NCI-H774 (cell line): ENCODE data around the gene PEPD.
"Not testable (repeated sequence)": the region's sequence is repeated elsewhere in the genome, so short reads cannot be mapped to it uniquely, and the experiment has no call there.

Experiments
- DNase-seq: peaks from one replicate; lab custom pipeline; 2025; lab: John Stamatoyannopoulos, UW

Gene PEPD

GRCh38 chr19:33497778-33498175, 23.8 kb downstream of the PEPD start:
- no peak for DNase-seq

GRCh38 chr19:33497131-33497777, 24.3 kb downstream of the PEPD start:
- DNase-seq: no peak

- no peak for DNase-seq
These were observed 25.3 kb downstream of the PEPD start for GRCh38 chr19:33496038-33496895.

- no peak for DNase-seq
These were observed 28.0 kb downstream of the PEPD start for GRCh38 chr19:33493401-33494275.

- DNase-seq: no peak
These were observed 28.6 kb downstream of the PEPD start for GRCh38 chr19:33492951-33493350.

- DNase-seq: no peak
These were observed 29.5 kb downstream of the PEPD start for GRCh38 chr19:33492090-33492489.

- not testable (repeated sequence) for DNase-seq
These were observed 31.0 kb downstream of the PEPD start for GRCh38 chr19:33490596-33490995.

- no peak for DNase-seq
These were observed 31.5 kb downstream of the PEPD start for GRCh38 chr19:33490041-33490451.

GRCh38 chr19:33488826-33489225, 32.8 kb downstream of the PEPD start:
- no peak for DNase-seq

- DNase-seq: no peak
These were observed 33.4 kb downstream of the PEPD start for GRCh38 chr19:33487901-33488800.

GRCh38 chr19:33486936-33487811, 34.4 kb downstream of the PEPD start:
- DNase-seq: no peak

- no peak for DNase-seq
These were observed 35.2 kb downstream of the PEPD start for GRCh38 chr19:33486407-33486806.

- DNase-seq: no peak
These were observed 37.3 kb downstream of the PEPD start for GRCh38 chr19:33484226-33484774.

GRCh38 chr19:33482476-33482875, 39.1 kb downstream of the PEPD start:
- DNase-seq: no peak

- no peak for DNase-seq
These were observed 39.7 kb downstream of the PEPD start for GRCh38 chr19:33481863-33482262.

- not testable (repeated sequence) for DNase-seq
These were observed 42.0 kb downstream of the PEPD start for GRCh38 chr19:33479570-33479969.

- DNase-seq: no peak
These were observed 43.8 kb downstream of the PEPD start for GRCh38 chr19:33477781-33478180.

GRCh38 chr19:33476151-33476707, 45.4 kb downstream of the PEPD start:
- no peak for DNase-seq

GRCh38 chr19:33473653-33474305, 47.8 kb downstream of the PEPD start:
- DNase-seq: no peak
